SK-N-SH (cell line): ENCODE measurements around the gene EVX1. TPM values are rescaled to one million over a fixed set of nuclear protein-coding genes. Genes with fewer than 3 reads are reported as not detected.
A peak's percentile ranks its signal among the peaks of the same experiment; 100 is the strongest.

Experiments used
- CTCF ChIA-PET: fragments of 300-600, 350-600 bp; formaldehyde crosslinking; extraction: SDS; loops from one replicate; lab custom pipeline; 2021; lab: Yijun Ruan, JAX
- POLR2A ChIA-PET: fragments of 350-600 bp; sonication (Branson Sonifier 250); formaldehyde crosslinking; extraction: SDS; loops from one replicate; lab custom pipeline; 2020; ENCODE audit warnings: antibody characterized with exemption, inconsistent platforms; lab: Yijun Ruan, JAX
- DNase-seq: peaks from one replicate; pipeline ENCODE4 v3.0.0; 2012
- H2AFZ ChIP-seq: fragments of 200-600 bp; sonication (generic); 2 replicates; pipeline ENCODE4 v1.8.1; 2016; ENCODE audit warnings: antibody characterized with exemption, mild to moderate bottlenecking, low read depth
- H3F3A ChIP-seq: fragments of 200-600 bp; sonication (generic); replicated peaks from 2 replicates; pipeline ENCODE3; 2016; ENCODE audit warnings: antibody characterized with exemption, mild to moderate bottlenecking; ENCODE audit not compliant: insufficient read depth
- H3K27ac ChIP-seq, 2 experiments: fragments of 200-500 bp in 1 of 2; fragments of 200-600 bp in 1 of 2; sonication (Bioruptor generic) in 1 of 2; sonication (generic), shearing (Covaris generic) in 1 of 2; 2 replicates each; pipeline versions ENCODE4 v1.5.1 to v1.6.1; 2014 to 2016; ENCODE audit warnings: low read depth in 2 of 2, inconsistent platforms in 1 of 2, low read length in 1 of 2, mild to moderate bottlenecking in 1 of 2, mixed read lengths in 1 of 2
- H3K27me3 ChIP-seq: fragments of 200-600 bp; sonication (generic), shearing (Covaris generic); 2 replicates; pipeline ENCODE4 v1.6.1; 2016; ENCODE audit warnings: mixed run types; ENCODE audit not compliant: insufficient read depth
- H3K36me3 ChIP-seq, 2 experiments: fragments of 200-500 bp in 1 of 2; fragments of 200-600 bp in 1 of 2; sonication (Bioruptor generic) in 1 of 2; sonication (generic) in 1 of 2; replicated peaks in 1 of 2; 2 replicates each; pipeline versions ENCODE3 to v1.5.1; 2014 to 2016; ENCODE audit warnings: low read length in 1 of 2, mild to moderate bottlenecking in 1 of 2; ENCODE audit not compliant: insufficient read depth in 2 of 2, control insufficient read depth in 1 of 2
- H3K4me1 ChIP-seq, 2 experiments: fragments of 200-500 bp in 1 of 2; fragments of 200-600 bp in 1 of 2; sonication (Bioruptor generic) in 1 of 2; sonication (generic), shearing (Covaris generic) in 1 of 2; 2 replicates each; pipeline versions ENCODE4 v1.5.1 to v1.6.1; 2014 to 2016; ENCODE audit warnings: low read depth in 1 of 2, low read length in 1 of 2, mixed run types in 1 of 2; ENCODE audit not compliant: insufficient read depth in 2 of 2, control insufficient read depth in 1 of 2
- H3K4me2 ChIP-seq: fragments of 200-600 bp; sonication (generic), shearing (Covaris generic); 2 replicates; pipeline ENCODE4 v1.6.1; 2017; ENCODE audit warnings: mixed run types
- H3K4me3 ChIP-seq, 2 experiments: fragments of 200-500 bp in 1 of 2; fragments of 200-600 bp in 1 of 2; sonication (Bioruptor generic) in 1 of 2; sonication (generic), shearing (Covaris generic) in 1 of 2; 2 replicates each; pipeline versions ENCODE4 v1.5.1 to v1.8.1; 2014 to 2016; ENCODE audit warnings: low read depth in 2 of 2, inconsistent platforms in 1 of 2, low read length in 1 of 2, mild to moderate bottlenecking in 1 of 2, mixed read lengths in 1 of 2, moderate library complexity in 1 of 2
- H3K79me2 ChIP-seq: fragments of 200-600 bp; sonication (generic); 2 replicates; pipeline ENCODE4 v1.8.1; 2017; ENCODE audit warnings: mild to moderate bottlenecking; ENCODE audit not compliant: insufficient read depth
- H3K9ac ChIP-seq: fragments of 200-600 bp; sonication (generic); 2 replicates; pipeline ENCODE4 v1.6.1; 2017; ENCODE audit warnings: mixed run types
- H3K9me2 ChIP-seq: fragments of 200-600 bp; sonication (generic); 2 replicates; pipeline ENCODE4 v1.6.1; 2017; ENCODE audit warnings: mixed run types
- H3K9me3 ChIP-seq: fragments of 200-600 bp; sonication (generic); 2 replicates; pipeline ENCODE4 v1.6.1; 2017; ENCODE audit warnings: mixed run types, mild to moderate bottlenecking, moderate library complexity
- H4K20me1 ChIP-seq: fragments of 200-600 bp; sonication (generic); 2 replicates; pipeline ENCODE4 v1.6.1; 2017; ENCODE audit warnings: mild to moderate bottlenecking, mixed run types; ENCODE audit not compliant: insufficient read depth
- CTCF ChIP-seq: fragments of 200-600 bp; sonication (generic); IDR thresholded peaks from 2 replicates; pipeline ENCODE4 v1.6.1; 2017; ENCODE audit warnings: antibody characterized with exemption, mild to moderate bottlenecking, moderate library complexity
- ELF1 ChIP-seq: IDR thresholded peaks from 2 replicates; pipeline ENCODE4 v1.4.0; 2012
- EZH2phosphoT487 ChIP-seq: fragments of 200-600 bp; sonication (generic); IDR thresholded peaks from 2 replicates; pipeline ENCODE4 v1.6.1; 2017; ENCODE audit warnings: low read depth, mixed run types, mild to moderate bottlenecking, antibody characterized with exemption, moderate library complexity, borderline replicate concordance
- FOSL2 ChIP-seq: IDR thresholded peaks from 2 replicates; pipeline ENCODE4 v1.4.0; 2012; ENCODE audit warnings: low read depth, mild to moderate bottlenecking, moderate library complexity, borderline replicate concordance
- FOXJ3 ChIP-seq: sonication (generic); formaldehyde crosslinking; IDR thresholded peaks from 2 replicates; pipeline ENCODE4 v1.5.1; 2020; ENCODE audit warnings: mild to moderate bottlenecking, missing genetic modification reagents
- IRF3 ChIP-seq: fragments of 150-350 bp; IDR thresholded peaks from 2 replicates; pipeline ENCODE4 v1.6.1; 2016; ENCODE audit warnings: mild to moderate bottlenecking, low read depth, low read length
- JUND ChIP-seq: IDR thresholded peaks from 2 replicates; pipeline ENCODE4 v1.4.0; 2012
- MEF2A ChIP-seq: IDR thresholded peaks from 2 replicates; pipeline ENCODE4 v1.4.0; 2012; ENCODE audit warnings: low read depth, borderline replicate concordance
- NFIC ChIP-seq: IDR thresholded peaks from 2 replicates; pipeline ENCODE4 v1.4.0; 2012; ENCODE audit warnings: borderline replicate concordance
- NRF1 ChIP-seq: IDR thresholded peaks from 2 replicates; pipeline ENCODE4 v1.6.1; 2012; ENCODE audit warnings: low read depth, mild to moderate bottlenecking, low read length
- RCOR1 ChIP-seq: fragments of 150-350 bp; IDR thresholded peaks from 2 replicates; pipeline ENCODE4 v1.6.1; 2017; ENCODE audit warnings: antibody characterized with exemption, low read length
- REST ChIP-seq: IDR thresholded peaks from 2 replicates; pipeline ENCODE4 v1.6.1; 2012; ENCODE audit warnings: mild to moderate bottlenecking, low read depth, low read length, moderate library complexity
- SMC3 ChIP-seq: IDR thresholded peaks from 2 replicates; pipeline ENCODE4 v1.6.1; 2012; ENCODE audit warnings: low read depth, low read length, improper control_type of control experiment
- TAF1 ChIP-seq: IDR thresholded peaks from 2 replicates; pipeline ENCODE4 v1.6.1; 2012; ENCODE audit warnings: low read depth, mild to moderate bottlenecking, low read length, moderate library complexity, borderline replicate concordance
- USF1 ChIP-seq: IDR thresholded peaks from 2 replicates; pipeline ENCODE4 v1.4.0; 2012; ENCODE audit warnings: low read depth, borderline replicate concordance
- YY1 ChIP-seq: IDR thresholded peaks from 2 replicates; pipeline ENCODE4 v1.4.0; 2012; ENCODE audit warnings: low read depth, mild to moderate bottlenecking
- ZBTB33 ChIP-seq: IDR thresholded peaks from 2 replicates; pipeline ENCODE4 v1.4.0; 2012; ENCODE audit warnings: low read depth, borderline replicate concordance
- WGBS: methylation state at CpG from one replicate; pipeline ENCODE4 v1.1.6; 2017; ENCODE audit warnings: low lambda C conversion rate; 5-methylcytosine and 5-hydroxymethylcytosine counted together
- polyA plus RNA-seq, 3 experiments: library from polyadenylated mRNA; depleted of rRNA; stranded (reverse); fragments of >200 nt; gene quantifications; 2 replicates each; pipeline ENCODE4 v1.2.3, GENCODE V29; 2012

EVX1 gene
- polyA plus RNA-seq, 1 of the 3 experiments (the other 2 are of a cell fraction), result not detected

- H3K27me3 ChIP-seq, result peaks cover 93% of the 10 kb centered on the region
- H3K36me3 ChIP-seq, result no peaks in the 10 kb centered on the region
- no peak overlapping the region for H3K27ac ChIP-seq
- WGBS, result 14% methylated on average over 4 of the region's 4 CpGs
- no peak for DNase-seq
- ChIA-PET CTCF (interaction anchor here (0.9 to 7.3 kb wide), 13 partner anchors 9 to 892 kb away, joined by 3 to 37 read pairs (median 4); no protein-coding TSS in a partner anchor), POLR2A (no interaction called here)
- H2AFZ ChIP-seq, result no peak overlapping the region
- no peaks in the 10 kb centered on the region for H3K79me2 ChIP-seq
- H3K4me1 ChIP-seq, result peaks cover 0 to 7% of the 10 kb centered on the region in 2 experiments; a peak in 1 of 4 replicates
- no peak for TF ChIP-seq ZBTB33
- peak; percentile 32; the same call in 1 of the 2 replicates for TF ChIP-seq EZH2phosphoT487
- no peaks in the 10 kb centered on the region for H3F3A ChIP-seq
- H3K4me2 ChIP-seq, result no peak overlapping the region
- H3K9me3 ChIP-seq, result no peaks in the 10 kb centered on the region
- H4K20me1 ChIP-seq, result peaks cover 6% of the 10 kb centered on the region; the same call in 1 of the 2 replicates
- no peaks in the 10 kb centered on the region for H3K9me2 ChIP-seq
- H3K4me3 ChIP-seq, result no peak overlapping the region
- H3K9ac ChIP-seq, result no peak overlapping the region
Observed at GRCh38 chr7:27203964-27204594, 38.5 kb upstream of the EVX1 start.

- Histone ChIP-seq H3K9ac (no peak overlapping the region), H3K4me1 (peaks cover 0 to 7% of the 10 kb centered on the region in 2 experiments; a peak in 1 of 4 replicates), H3K9me2 (no peaks in the 10 kb centered on the region), H3K9me3 (no peaks in the 10 kb centered on the region), H4K20me1 (peaks cover 6% of the 10 kb centered on the region; the same call in 1 of the 2 replicates), H3K27ac (no peak overlapping the region), H2AFZ (no peak overlapping the region), H3K4me2 (peak overlapping the region; percentile 38; the same call in 1 of the 2 replicates), H3K36me3 (no peaks in the 10 kb centered on the region), H3K4me3 (no peak overlapping the region; a peak in 1 of 4 replicates), H3F3A (no peaks in the 10 kb centered on the region), H3K27me3 (peaks cover 95% of the 10 kb centered on the region), H3K79me2 (no peaks in the 10 kb centered on the region)
- POLR2A ChIA-PET, result no interaction called here
- DNase-seq, result no peak
- CTCF ChIA-PET, result interaction anchor here (0.9 to 7.3 kb wide), 9 partner anchors 9 to 892 kb away, joined by 3 to 37 read pairs (median 4); no protein-coding TSS in a partner anchor
- WGBS, result 32% methylated on average over 32 of the region's 41 CpGs
- TF ChIP-seq TAF1 (no peak), IRF3 (no peak), SMC3 (no peak), CTCF (no peak), JUND (no peak), USF1 (no peak), FOXJ3 (CRISPR knock-in tag) (no peak), REST (no peak), MEF2A (no peak), FOSL2 (no peak), RCOR1 (no peak), ELF1 (no peak), YY1 (no peak), NFIC (no peak), NRF1 (no peak)
Observed at GRCh38 chr7:27204851-27205322, 37.7 kb upstream of the EVX1 start.
